WTC11 (cell line): Measurements from ENCODE around the gene PIEZO1. TPM values are rescaled to one million over a fixed set of nuclear protein-coding genes. Genes with fewer than 3 reads are reported as not detected.

Source experiments
- ATAC-seq: fragments of 200-7000 bp; cut with Tn5 transposase; 2 replicates; pipeline ENCODE4 v1.10.0; 2021; ENCODE audit warnings: mild to moderate bottlenecking, moderate library complexity
- CTCF ChIA-PET: fragments of 300-600 bp; sonication (Branson Sonifier 250); formaldehyde crosslinking; loops from one replicate; lab custom pipeline; 2021; ENCODE audit warnings: antibody characterized with exemption; lab: Charles Lee
- POLR2A ChIA-PET: fragments of 350-600 bp; sonication (Branson Sonifier 250); formaldehyde crosslinking; loops from one replicate; lab custom pipeline; 2021; ENCODE audit warnings: antibody characterized with exemption; lab: Charles Lee
- DNase-seq: peaks from one replicate; pipeline ENCODE4 v3.0.0; 2021; ENCODE audit warnings: low spot score
- H3K27ac Mint-ChIP-seq: 2 replicates; pipeline ENCODE4 v1.8.0; 2021; ENCODE audit warnings: mixed read lengths
- H3K27me3 Mint-ChIP-seq: 2 replicates; pipeline ENCODE4 v1.8.0; 2021; ENCODE audit warnings: low read depth, mild to moderate bottlenecking, moderate library complexity, mixed read lengths
- H3K36me3 Mint-ChIP-seq: 2 replicates; pipeline ENCODE4 v1.8.0; 2021; ENCODE audit warnings: mixed read lengths
- H3K4me1 Mint-ChIP-seq: 2 replicates; pipeline ENCODE4 v1.8.0; 2022; ENCODE audit warnings: mixed read lengths
- H3K4me3 Mint-ChIP-seq: 2 replicates; pipeline ENCODE4 v1.8.0; 2021; ENCODE audit warnings: mild to moderate bottlenecking, moderate library complexity, mixed read lengths
- H3K9me3 Mint-ChIP-seq: 2 replicates; pipeline ENCODE4 v1.8.0; 2021; ENCODE audit warnings: mixed read lengths
- AR ChIP-seq: fragments of 250-450 bp; sonication (Bioruptor Pico); IDR thresholded peaks from 2 replicates; pipeline ENCODE4 v1.9.0; 2021; ENCODE audit warnings: mild to moderate bottlenecking
- CREM ChIP-seq: sonication (generic); formaldehyde crosslinking; IDR thresholded peaks from 2 replicates; pipeline ENCODE4 v1.8.1; 2022; ENCODE audit warnings: mild to moderate bottlenecking, missing genetic modification reagents, moderate library complexity
- ETV6 ChIP-seq: sonication (generic); formaldehyde crosslinking; IDR thresholded peaks from 2 replicates; pipeline ENCODE4 v1.8.1; 2022; ENCODE audit warnings: mild to moderate bottlenecking, missing genetic modification reagents
- GTF2I ChIP-seq: fragments of 250-450 bp; sonication (Bioruptor Pico); conservative IDR thresholded peaks from 2 replicates; pipeline ENCODE4 v1.4.0; 2021; ENCODE audit warnings: mild to moderate bottlenecking
- IRF1 ChIP-seq: sonication (generic); formaldehyde crosslinking; IDR thresholded peaks from 2 replicates; pipeline ENCODE4 v1.8.0; 2023; ENCODE audit warnings: missing genetic modification reagents
- JAZF1 ChIP-seq: fragments of 250-450 bp; sonication (Bioruptor Pico); IDR thresholded peaks from 2 replicates; pipeline ENCODE4 v1.9.0; 2021; ENCODE audit warnings: moderate library complexity, mild to moderate bottlenecking, inconsistent platforms
- KAT7 ChIP-seq: sonication (generic); formaldehyde crosslinking; IDR thresholded peaks from 2 replicates; pipeline ENCODE4 v1.8.1; 2023; ENCODE audit warnings: missing genetic modification reagents, mild to moderate bottlenecking, borderline replicate concordance
- MLX ChIP-seq: sonication (generic); formaldehyde crosslinking; IDR thresholded peaks from 2 replicates; pipeline ENCODE4 v1.8.1; 2023; ENCODE audit warnings: mild to moderate bottlenecking, missing genetic modification reagents, moderate library complexity
- NFYB ChIP-seq: sonication (generic); formaldehyde crosslinking; conservative IDR thresholded peaks from 2 replicates; pipeline ENCODE4 v1.8.0; 2022; ENCODE audit warnings: low read depth, missing genetic modification reagents
- OVOL2 ChIP-seq: fragments of 250-450 bp; sonication (Bioruptor Pico); IDR thresholded peaks from 2 replicates; pipeline ENCODE4 v1.9.0; 2021; ENCODE audit warnings: mild to moderate bottlenecking, borderline replicate concordance
- PRRX2 ChIP-seq: fragments of 250-450 bp; sonication (Bioruptor Pico); IDR thresholded peaks from 2 replicates; pipeline ENCODE4 v1.8.0; 2021; ENCODE audit warnings: mild to moderate bottlenecking
- RORB ChIP-seq: fragments of 250-450 bp; sonication (Bioruptor Pico); IDR thresholded peaks from 2 replicates; pipeline ENCODE4 v1.9.0; 2021; ENCODE audit warnings: mild to moderate bottlenecking
- TEAD1 ChIP-seq: sonication (generic); formaldehyde crosslinking; IDR thresholded peaks from 2 replicates; pipeline ENCODE4 v1.8.0; 2022; ENCODE audit warnings: mild to moderate bottlenecking, missing genetic modification reagents
- TEAD4 ChIP-seq: sonication (generic); formaldehyde crosslinking; IDR thresholded peaks from 2 replicates; pipeline ENCODE4 v1.8.0; 2022; ENCODE audit warnings: mild to moderate bottlenecking, missing genetic modification reagents
- ZBTB21 ChIP-seq: sonication (generic); formaldehyde crosslinking; IDR thresholded peaks from 2 replicates; pipeline ENCODE4 v1.8.1; 2023; ENCODE audit warnings: mild to moderate bottlenecking, missing genetic modification reagents, borderline replicate concordance
- ZNF121 ChIP-seq: sonication (generic); formaldehyde crosslinking; IDR thresholded peaks from 2 replicates; pipeline ENCODE4 v1.8.0; 2023; ENCODE audit warnings: missing genetic modification reagents
- ZNF281 ChIP-seq: sonication (generic); formaldehyde crosslinking; IDR thresholded peaks from 2 replicates; pipeline ENCODE4 v1.8.0; 2023; ENCODE audit warnings: mild to moderate bottlenecking, missing genetic modification reagents
- ZNF512 ChIP-seq: sonication (generic); formaldehyde crosslinking; IDR thresholded peaks from 2 replicates; pipeline ENCODE4 v1.8.1; 2022; ENCODE audit warnings: missing genetic modification reagents, borderline replicate concordance
- ZNF671 ChIP-seq: fragments of 250-450 bp; sonication (Bioruptor Pico); IDR thresholded peaks from 2 replicates; pipeline ENCODE4 v1.8.0; 2021; ENCODE audit warnings: mild to moderate bottlenecking
- total RNA-seq: library from RNA; stranded (reverse); gene quantifications from 3 replicates; pipeline ENCODE4 v1.2.3, GENCODE V29; 2021
- TF ChIP-seq, protein P1 (sequence below): sonication (generic); formaldehyde crosslinking; IDR thresholded peaks from 2 replicates; pipeline ENCODE4 v1.8.1; 2023; ENCODE audit warnings: mild to moderate bottlenecking, missing genetic modification reagents, moderate library complexity
- TF ChIP-seq, protein P2 (sequence below): sonication (generic); formaldehyde crosslinking; IDR thresholded peaks from 2 replicates; pipeline ENCODE4 v1.8.0; 2023; ENCODE audit warnings: missing genetic modification reagents, mild to moderate bottlenecking, borderline replicate concordance

Gene PIEZO1
- total RNA-seq, 1 experiment from 2014 or later, result 71.3 TPM

- ChIA-PET CTCF (interaction anchor here (1.3 to 8.4 kb wide), 5 partner anchors 13 to 114 kb away, joined by 5 to 111 read pairs (median 19); partner anchors contain the start of genes IL17C and SNAI3), POLR2A (no interaction called here)
- H3K36me3 Mint-ChIP-seq, result peaks cover under 1% of the 10 kb centered on the region
- no peaks in the 10 kb centered on the region for H3K27me3 Mint-ChIP-seq
- H3K27ac Mint-ChIP-seq, result no peak overlapping the region
- H3K4me3 Mint-ChIP-seq, result no peak overlapping the region
- no peak for DNase-seq
- H3K9me3 Mint-ChIP-seq, result no peaks in the 10 kb centered on the region; the same call in 1 of the 2 replicates
- TF ChIP-seq ZNF671 (CRISPR knock-in tag), result no peak
- TF ChIP-seq RORB (CRISPR knock-in tag), result no peak
- TF ChIP-seq CREM, result no peak
- no peak for TF ChIP-seq TEAD4 (CRISPR knock-in tag)
- no peak for TF ChIP-seq ZBTB21 (CRISPR knock-in tag)
- no peak for TF ChIP-seq ETV6
- TF ChIP-seq MLX, result no peak
- TF ChIP-seq NFYB (CRISPR knock-in tag), result no peak
- no peak for TF ChIP-seq ZNF281 (CRISPR knock-in tag)
- no peak for TF ChIP-seq KAT7 (CRISPR knock-in tag)
- TF ChIP-seq AR (CRISPR knock-in tag), result no peak
- TF ChIP-seq GTF2I (CRISPR knock-in tag), result no peak
- no peak for TF ChIP-seq ZNF121 (CRISPR knock-in tag)
- ATAC-seq, result no peak
- no peaks in the 10 kb centered on the region; the same call in 1 of the 2 replicates for H3K4me1 Mint-ChIP-seq
Measured at GRCh38 chr16:88673716-88674379, 111.2 kb downstream of the PIEZO1 start.

DNA sequence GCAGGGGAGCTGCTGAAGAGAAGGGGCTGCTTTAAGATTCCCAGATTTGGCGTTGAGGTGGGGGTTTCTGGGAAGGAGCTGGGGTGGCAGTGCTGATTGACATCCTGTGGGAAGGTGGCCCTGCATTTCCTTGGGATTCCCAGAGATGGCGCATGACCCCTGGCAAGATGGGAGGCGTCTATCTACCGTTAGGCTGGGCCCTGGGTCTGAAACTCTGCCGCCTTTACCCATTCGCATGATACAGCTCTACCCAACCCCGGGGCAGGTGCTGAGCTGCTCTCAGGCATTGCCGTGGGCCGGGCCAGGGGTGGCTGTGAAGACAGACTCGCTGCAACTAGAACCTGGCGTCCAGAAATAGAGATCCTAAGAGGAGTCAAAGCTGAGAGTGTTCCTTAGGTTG is 112.2 kb downstream of the PIEZO1 start:
- peak; percentile 98 for ATAC-seq
- DNase-seq, result peak; percentile 80
- Mint-ChIP-seq H3K4me1 (no peaks in the 10 kb centered on the region; the same call in 1 of the 2 replicates), H3K27me3 (no peaks in the 10 kb centered on the region), H3K4me3 (no peak overlapping the region), H3K36me3 (peaks cover 7% of the 10 kb centered on the region), H3K9me3 (peaks cover 7% of the 10 kb centered on the region), H3K27ac (peak overlapping the region; percentile 49; the same call in 1 of the 2 replicates)
- CTCF ChIA-PET, result interaction anchor here (0.8 to 8.4 kb wide), 38 partner anchors 9 to 498 kb away, joined by 3 to 111 read pairs (median 5); partner anchors contain the start of genes CDH15, CTU2, CYBA and IL17C
- POLR2A ChIA-PET, result no interaction called here
- no peak for TF ChIP-seq TEAD1 (CRISPR knock-in tag)
- TF ChIP-seq, protein P1, sequence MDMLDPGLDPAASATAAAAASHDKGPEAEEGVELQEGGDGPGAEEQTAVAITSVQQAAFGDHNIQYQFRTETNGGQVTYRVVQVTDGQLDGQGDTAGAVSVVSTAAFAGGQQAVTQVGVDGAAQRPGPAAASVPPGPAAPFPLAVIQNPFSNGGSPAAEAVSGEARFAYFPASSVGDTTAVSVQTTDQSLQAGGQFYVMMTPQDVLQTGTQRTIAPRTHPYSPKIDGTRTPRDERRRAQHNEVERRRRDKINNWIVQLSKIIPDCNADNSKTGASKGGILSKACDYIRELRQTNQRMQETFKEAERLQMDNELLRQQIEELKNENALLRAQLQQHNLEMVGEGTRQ, result no peak
- no peak for TF ChIP-seq JAZF1 (CRISPR knock-in tag)
- TF ChIP-seq ZNF671 (CRISPR knock-in tag), result no peak
- no peak for TF ChIP-seq IRF1
- TF ChIP-seq OVOL2 (CRISPR knock-in tag), result no peak
- TF ChIP-seq, protein P2, sequence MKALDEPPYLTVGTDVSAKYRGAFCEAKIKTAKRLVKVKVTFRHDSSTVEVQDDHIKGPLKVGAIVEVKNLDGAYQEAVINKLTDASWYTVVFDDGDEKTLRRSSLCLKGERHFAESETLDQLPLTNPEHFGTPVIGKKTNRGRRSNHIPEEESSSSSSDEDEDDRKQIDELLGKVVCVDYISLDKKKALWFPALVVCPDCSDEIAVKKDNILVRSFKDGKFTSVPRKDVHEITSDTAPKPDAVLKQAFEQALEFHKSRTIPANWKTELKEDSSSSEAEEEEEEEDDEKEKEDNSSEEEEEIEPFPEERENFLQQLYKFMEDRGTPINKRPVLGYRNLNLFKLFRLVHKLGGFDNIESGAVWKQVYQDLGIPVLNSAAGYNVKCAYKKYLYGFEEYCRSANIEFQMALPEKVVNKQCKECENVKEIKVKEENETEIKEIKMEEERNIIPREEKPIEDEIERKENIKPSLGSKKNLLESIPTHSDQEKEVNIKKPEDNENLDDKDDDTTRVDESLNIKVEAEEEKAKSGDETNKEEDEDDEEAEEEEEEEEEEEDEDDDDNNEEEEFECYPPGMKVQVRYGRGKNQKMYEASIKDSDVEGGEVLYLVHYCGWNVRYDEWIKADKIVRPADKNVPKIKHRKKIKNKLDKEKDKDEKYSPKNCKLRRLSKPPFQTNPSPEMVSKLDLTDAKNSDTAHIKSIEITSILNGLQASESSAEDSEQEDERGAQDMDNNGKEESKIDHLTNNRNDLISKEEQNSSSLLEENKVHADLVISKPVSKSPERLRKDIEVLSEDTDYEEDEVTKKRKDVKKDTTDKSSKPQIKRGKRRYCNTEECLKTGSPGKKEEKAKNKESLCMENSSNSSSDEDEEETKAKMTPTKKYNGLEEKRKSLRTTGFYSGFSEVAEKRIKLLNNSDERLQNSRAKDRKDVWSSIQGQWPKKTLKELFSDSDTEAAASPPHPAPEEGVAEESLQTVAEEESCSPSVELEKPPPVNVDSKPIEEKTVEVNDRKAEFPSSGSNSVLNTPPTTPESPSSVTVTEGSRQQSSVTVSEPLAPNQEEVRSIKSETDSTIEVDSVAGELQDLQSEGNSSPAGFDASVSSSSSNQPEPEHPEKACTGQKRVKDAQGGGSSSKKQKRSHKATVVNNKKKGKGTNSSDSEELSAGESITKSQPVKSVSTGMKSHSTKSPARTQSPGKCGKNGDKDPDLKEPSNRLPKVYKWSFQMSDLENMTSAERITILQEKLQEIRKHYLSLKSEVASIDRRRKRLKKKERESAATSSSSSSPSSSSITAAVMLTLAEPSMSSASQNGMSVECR (CRISPR knock-in tag), result no peak
- no peak for TF ChIP-seq ZNF512
- no peak for TF ChIP-seq PRRX2
